Kasumi-1 (cell line): ENCODE measurements around the gene TSPAN11.
"Not testable (repeated sequence)": the region's sequence is repeated elsewhere in the genome, so short reads cannot be mapped to it uniquely, and the experiment has no call there.

Experiments
- DNase-seq, 2 experiments: peaks; one replicate each; lab custom pipeline; 2025; lab: John Stamatoyannopoulos, UW

TSPAN11 gene

DNA sequence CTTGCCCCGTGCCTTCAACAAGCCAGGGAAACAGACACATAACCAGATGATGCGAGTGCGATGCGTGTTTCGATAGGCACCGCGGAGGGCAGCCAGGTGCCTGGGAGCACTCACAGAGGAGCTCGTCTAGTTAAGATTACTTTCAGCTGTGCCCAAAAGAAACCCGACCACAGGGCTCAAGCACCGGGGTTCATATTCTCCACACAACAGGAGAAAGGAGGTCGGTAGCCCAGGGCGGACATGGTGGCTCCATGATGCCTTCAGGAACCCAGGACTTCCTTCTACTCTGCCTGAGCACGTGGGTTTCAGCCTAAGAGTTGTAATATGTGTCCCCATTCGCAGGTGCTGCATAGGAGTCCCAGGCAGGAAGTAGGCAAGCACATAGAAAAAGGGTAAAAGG, 93.4 kb downstream of the TSPAN11 start:
- DNase-seq: no peak

DNA sequence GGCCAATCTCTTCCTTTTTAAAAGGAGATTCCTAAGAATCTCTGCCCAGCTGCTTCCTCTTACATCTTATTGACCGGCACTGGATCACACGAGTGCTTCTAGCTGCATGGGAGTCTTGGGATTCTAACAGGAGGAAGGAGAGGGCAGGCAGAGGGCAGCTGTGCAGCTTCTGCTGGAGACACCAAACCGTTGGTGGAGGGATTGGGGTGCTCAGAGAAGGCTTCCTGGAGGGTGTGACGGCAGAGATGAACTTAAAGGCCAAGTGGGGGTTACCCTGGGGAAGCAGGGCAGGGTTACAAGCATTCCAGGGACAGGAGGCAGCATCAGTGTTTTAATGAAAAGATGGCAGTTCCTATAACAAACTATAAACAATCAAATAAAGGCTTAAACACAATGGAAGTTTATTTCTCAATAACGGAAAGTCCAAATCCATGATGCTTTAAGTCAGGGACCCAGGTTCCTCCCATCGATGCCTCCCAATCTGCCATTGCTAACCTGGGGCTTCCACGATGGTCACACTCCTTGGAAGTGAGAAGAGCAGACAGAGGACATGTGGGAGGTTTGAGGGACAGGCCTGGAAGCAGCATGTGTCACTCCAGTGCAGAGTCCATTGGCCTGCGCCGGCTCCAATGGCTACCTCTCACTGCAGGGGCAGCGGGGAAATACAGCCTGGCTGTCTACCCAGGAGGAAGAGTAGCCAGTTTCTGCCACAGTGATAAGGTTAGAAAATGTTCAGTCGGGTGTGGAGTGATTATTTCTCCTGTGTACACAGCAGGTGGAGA, 94.0 kb downstream of the TSPAN11 start:
- DNase-seq: no peak

DNA sequence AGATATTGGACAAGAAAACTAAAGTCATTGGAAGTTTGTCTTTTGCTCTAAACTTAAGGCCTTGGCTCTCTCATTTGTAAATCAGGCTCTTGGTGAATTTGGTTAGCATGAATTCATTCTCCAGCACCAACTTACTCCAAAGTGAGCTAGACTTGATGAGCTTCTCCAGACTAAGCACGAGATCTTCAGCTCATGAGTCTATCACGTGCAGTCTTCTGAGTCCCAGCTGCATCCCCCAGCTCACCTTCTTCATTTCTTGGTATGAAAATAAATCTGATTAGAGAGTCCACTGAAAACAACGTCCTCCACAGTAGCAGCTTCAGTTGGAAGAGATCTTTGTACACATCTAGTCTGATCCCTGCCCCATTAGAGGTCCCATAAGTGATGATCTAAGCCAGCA, 94.6 kb downstream of the TSPAN11 start:
- no peak for DNase-seq

GRCh38 chr12:31021809-31022494, 95.4 kb downstream of the TSPAN11 start:
- no peak for DNase-seq

- DNase-seq: no peak
These were observed 96.8 kb downstream of the TSPAN11 start for GRCh38 chr12:31023271-31023724.

DNA sequence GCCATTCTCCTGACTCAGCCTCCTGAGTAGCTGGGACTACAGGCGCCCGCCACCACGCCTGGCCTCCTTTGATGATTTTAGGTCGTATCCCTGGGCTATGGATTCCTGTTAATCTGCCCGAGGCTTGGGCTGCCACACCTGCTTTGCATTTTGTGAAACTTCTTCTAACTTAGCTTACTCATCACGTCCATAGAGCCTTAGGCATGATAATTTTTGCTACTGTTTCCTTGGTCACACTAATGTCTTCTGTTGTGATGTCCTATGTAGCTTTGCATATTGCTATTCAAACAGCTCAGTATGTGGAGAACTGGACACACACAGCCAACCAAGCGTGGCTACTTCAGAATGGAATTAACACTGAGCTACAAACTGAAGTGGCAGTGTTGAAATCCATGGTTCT, 99.7 kb downstream of the TSPAN11 start:
- DNase-seq: no peak

DNA sequence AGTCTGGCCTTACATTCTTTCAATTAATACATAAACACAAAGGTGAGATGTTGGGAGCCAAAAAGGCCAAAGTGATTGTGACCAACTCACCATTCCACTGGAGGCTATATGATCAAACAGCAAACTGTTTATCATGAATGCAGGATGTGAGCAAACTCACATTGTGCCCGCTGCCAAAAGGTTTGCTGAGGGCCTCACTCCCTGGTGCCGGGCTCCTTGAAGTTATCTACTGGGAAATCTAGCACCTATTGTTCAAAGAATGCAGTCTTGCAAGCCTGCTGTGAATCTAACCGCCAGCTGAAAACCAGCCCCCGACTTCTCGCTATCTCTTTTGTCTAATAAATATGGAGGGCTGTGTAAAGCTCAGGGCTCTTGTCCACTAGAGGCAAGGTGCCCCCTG, 100.5 kb downstream of the TSPAN11 start:
- not testable (repeated sequence) for DNase-seq

DNA sequence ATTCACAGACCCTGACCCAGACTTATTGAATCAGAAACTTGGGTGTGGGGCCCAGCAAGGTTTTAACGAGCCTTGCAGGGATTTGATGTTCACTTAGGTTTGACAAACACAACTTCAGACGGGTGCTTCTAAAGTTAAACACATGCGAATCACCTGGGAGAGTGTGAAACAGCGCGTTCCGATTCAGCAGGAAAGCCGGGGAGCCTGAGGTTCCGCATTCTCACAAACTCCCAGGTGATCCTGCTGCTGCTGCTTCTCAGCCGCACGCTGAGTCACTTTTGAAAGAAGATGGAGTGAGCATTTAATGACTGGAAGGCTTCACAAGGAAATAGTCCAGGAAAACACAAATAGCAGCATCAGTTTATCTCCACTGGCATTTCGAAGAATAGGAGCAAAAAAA, 102.9 kb downstream of the TSPAN11 start:
- no peak for DNase-seq

DNA sequence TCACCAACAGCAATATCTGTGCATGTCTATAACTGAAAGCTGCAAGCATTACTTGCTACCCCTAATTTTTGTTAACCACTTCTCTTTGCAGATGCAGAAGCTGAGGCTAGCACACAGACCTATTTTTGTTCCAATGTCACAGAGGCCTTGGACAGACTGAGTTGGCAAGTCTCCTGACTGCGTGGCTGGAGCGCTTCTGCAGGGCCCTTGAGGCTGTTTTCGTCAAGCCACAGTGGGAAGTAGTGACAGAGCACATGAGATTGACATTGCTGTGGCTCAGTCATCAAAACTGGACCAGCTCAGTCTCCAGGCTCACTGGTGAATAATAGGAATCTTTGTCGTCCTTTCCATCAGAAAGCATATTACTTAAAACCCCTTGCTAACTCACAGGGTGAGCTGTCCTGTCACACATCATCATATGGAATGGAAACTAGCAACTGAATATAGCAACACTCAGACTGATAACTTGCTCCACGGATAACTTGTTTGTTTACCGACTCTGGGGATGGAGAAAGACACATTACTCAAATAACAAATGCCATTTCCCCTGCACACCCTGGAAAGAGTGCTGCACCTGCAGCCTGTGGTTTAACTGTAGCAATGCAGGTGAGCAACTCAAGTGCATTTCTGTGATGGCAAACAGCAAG, 103.5 kb downstream of the TSPAN11 start:
- DNase-seq: peak in 1 of 2 experiments; percentile 19

- no peak for DNase-seq
These were observed 105.4 kb downstream of the TSPAN11 start for GRCh38 chr12:31031951-31032335.

DNA sequence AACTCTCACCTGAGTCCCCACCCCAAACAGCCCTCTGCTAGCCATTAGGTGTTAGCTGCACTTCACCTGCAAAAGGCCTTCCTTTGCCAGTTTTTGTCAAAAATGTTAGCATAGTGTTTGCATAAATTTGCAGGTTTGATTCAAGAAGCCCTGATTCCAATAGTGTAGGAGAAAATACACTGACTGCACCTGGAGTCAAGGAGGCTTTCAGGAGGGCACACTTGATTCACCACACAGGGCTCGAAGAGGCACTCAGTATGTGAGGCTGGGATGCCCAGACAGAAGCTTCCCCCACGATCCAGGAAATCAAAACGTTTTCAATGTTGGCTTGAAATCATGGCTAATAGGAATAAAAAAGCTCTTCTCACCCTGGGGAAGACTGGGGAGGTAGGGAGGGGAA, 106.6 kb downstream of the TSPAN11 start:
- DNase-seq: no peak

DNA sequence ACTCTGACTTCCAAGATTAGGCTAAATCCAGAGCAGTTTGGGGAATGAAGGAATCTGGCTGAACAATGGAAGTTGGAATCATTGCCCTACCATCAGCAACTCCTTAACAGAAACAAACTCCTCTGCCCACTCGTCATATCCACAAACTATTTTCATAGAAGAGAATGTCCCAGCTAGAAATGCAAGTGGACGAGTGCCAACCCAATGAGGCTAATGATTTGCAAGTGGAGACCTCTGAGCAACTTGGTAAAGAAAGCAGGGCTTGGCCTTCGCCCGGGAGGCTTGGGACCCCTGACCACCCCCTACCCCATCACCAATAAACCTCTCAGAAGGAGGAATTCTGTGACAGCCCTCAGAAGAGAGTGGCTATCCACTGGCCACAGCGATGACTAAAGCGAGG, 107.1 kb downstream of the TSPAN11 start:
- no peak for DNase-seq

- DNase-seq: no peak
These were observed 107.8 kb downstream of the TSPAN11 start for GRCh38 chr12:31034372-31034771.

DNA sequence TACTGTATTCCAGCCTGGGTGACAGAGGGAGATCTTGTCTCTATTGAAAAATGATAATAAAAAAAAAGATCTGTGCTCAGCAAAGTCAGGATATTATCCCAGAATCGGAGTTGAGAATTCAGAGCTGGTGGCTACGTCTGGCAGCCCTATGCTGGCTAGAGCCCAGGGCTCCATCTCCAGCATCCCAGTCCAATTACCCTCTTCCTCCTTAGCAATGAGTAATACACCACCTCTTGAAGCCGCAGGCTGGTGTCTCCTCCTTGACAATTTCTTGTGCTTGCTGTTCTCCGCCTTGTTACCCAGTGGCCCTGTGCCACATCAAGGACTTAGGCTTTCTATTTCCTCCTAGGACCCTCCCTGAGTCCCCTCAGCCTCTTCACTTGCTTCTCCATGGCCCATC, 108.7 kb downstream of the TSPAN11 start:
- no peak for DNase-seq

DNA sequence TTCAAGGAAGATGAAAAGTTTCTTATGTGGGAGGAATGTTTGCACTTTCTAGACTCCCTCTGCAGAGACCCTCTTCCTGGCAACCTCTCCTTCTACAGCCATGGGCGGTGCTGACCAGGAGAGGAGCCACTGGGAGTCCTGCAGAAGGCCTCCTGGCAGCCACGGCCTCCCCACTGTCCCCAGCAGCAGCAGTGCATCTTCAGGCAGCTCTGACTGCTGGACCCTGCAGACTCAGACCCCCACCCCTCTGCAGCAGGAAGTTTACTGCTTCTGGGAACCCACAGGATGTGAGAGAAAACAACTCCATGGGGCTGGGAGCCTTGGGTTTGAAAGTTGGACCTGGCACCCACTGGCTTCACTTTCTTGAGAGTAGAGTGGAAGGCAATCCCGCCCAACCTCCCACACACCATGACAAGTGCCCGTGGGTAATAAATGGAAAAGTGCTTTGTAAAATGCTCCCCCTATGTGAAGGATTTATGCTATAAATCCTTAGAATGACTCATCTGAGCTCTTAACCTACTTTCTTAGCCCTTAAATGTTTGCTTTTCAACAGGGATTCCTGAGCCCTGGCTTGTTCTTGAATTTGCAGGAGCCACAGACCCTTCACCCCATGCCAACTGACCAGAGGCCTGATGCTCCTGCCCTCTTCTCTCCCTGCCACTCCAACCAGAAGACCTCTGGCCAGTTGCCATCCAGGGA, 109.6 kb downstream of the TSPAN11 start:
- DNase-seq: no peak

DNA sequence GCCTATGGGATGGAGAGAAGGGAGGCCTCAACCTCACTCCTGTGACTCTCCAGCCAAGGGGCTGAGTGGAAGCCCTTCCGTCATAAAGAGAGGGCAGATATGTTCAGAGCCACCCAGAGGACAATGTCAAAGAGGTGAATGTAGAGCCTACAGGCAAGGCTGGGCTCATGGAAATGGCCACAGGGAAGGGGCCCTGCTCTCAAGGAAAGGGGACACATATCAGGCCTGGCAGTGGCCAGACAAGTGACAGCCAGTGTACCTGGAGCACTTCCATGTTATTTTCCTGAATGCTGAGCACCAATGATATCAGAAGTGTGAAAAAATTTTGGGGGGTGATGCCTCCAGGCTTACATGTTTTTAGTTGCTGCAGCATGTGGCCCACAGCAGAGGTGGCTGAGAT, 110.5 kb downstream of the TSPAN11 start:
- no peak for DNase-seq

DNA sequence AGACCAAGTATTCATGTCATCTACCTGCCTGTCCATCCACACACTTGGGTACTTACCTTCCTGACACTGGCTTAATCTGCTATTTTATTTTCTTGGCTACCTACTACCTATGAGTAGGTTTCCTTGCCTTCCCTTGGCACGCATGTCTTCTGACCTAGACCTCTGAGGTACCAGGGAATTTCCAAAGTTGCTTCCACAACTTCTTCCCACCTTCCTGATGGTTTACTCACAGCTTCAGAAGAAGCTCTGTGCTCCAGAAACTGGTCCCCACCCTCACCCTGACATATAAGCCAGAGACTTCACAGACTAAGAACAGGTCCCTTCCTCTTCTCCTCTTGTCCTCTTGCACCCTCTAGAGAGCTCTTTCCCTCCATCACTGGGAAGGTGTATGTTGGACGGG, 111.4 kb downstream of the TSPAN11 start:
- DNase-seq: no peak

GRCh38 chr12:31041033-31041564, 114.6 kb downstream of the TSPAN11 start:
- no peak for DNase-seq
